ENCODE data around the gene HYAL3.

- TF ChIP-seq YY1 (IDR thresholded peaks at IDR 0.05; ENCODE audit: insufficient read depth, insufficient read length) (no peak), ZNF274 (IDR thresholded peaks at IDR 0.05; ENCODE audit: low read depth, low read length) (no peak)
These were observed 12.6 kb downstream of the HYAL3 start for GRCh38 chr3:50286322-50287227.
